Upper lobe of right lung (tissue), 1 donor: ENCODE measurements around the gene ZNF689. TPM values are rescaled to one million over a fixed set of nuclear protein-coding genes. Genes with fewer than 3 reads are reported as not detected.
A peak's percentile ranks its signal among the peaks of the same experiment; 100 is the strongest.
"Not testable (repeated sequence)": the region's sequence is repeated elsewhere in the genome, so short reads cannot be mapped to it uniquely, and the experiment has no call there.

Experiments used
- ATAC-seq: fragments of 200-7000 bp; cut with Tn5 transposase; one replicate; pipeline ENCODE4 v1.9.1; 2020; ENCODE audit warnings: mild to moderate bottlenecking, moderate library complexity
- DNase-seq: peaks from one replicate; pipeline ENCODE4 v3.0.0-alpha.2; 2020
- H3K27ac ChIP-seq: fragments of 200-600 bp; one replicate; pipeline ENCODE4 v1.8.0; 2022
- H3K27me3 ChIP-seq: fragments of 200-600 bp; one replicate; pipeline ENCODE4 v1.8.0; 2022; ENCODE audit warnings: mild to moderate bottlenecking
- H3K36me3 ChIP-seq: fragments of 200-600 bp; one replicate; pipeline ENCODE4 v1.8.0; 2022
- H3K4me1 ChIP-seq: fragments of 200-600 bp; one replicate; pipeline ENCODE4 v1.8.0; 2022
- H3K4me3 ChIP-seq: fragments of 200-600 bp; one replicate; pipeline ENCODE4 v1.8.0; 2022; ENCODE audit warnings: mild to moderate bottlenecking
- H3K9me3 ChIP-seq: fragments of 200-600 bp; one replicate; pipeline ENCODE4 v1.8.0; 2022
- CTCF ChIP-seq: fragments of 200-600 bp; IDR thresholded peaks from one replicate; pipeline ENCODE4 v1.8.0; 2022; ENCODE audit warnings: antibody characterized with exemption
- intact Hi-C: fragments of 100-400 bp; cut with DNase I; formaldehyde crosslinking; loops from one replicate; pipeline ENCODE4 v1.11.0; 2022
- total RNA-seq: library from RNA; stranded (reverse); fragmentation: NEBNext Ultra II Directional; extraction: Animal tissue kit (Norgen Biotek cat#: 25700); gene quantifications from one replicate; pipeline ENCODE4 v1.2.1, GENCODE V29; 2021
- donor health status: DM: no; HTN: yes; CAD: no; lungs with severe emphysema.

The ZNF689 gene
- total RNA-seq, 1 donor from 2014 or later, result 7.2 TPM

DNA sequence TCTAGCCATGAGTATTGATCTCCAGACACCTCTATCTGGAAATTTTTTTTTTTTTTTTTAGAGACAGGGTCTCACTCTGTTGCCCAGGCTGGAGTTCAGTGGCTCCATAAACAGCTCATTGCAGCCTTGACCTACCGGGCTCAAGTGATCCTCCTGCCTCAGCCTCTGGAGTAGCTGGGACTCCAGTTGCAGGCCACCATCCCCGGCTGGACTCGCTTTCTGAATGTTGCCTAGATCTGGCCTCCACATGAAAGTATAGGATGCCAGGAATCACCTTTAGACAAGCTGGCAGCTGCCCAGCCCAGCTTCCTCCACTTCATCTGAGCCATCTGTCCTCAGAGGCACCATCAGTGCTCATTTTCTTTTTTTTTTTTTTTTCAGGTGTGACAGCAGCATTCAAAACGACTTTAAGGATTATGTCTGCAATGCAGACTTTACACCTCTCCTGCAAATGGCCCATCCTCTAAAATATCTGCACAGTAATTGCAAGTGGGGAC is 34.2 kb upstream of the ZNF689 start:
- Histone ChIP-seq H3K4me1 (no peaks in the 10 kb centered on the region), H3K36me3 (no peaks in the 10 kb centered on the region), H3K27ac (no peak overlapping the region), H3K9me3 (no peaks in the 10 kb centered on the region), H3K27me3 (no peaks in the 10 kb centered on the region), H3K4me3 (no peak overlapping the region)
- intact Hi-C loops, result no loop called here
- ATAC-seq (no peak), DNase-seq (no peak)
- no peak for TF ChIP-seq CTCF

GRCh38 chr16:30641378-30641982 is 31.3 kb upstream of the ZNF689 start:
- Histone ChIP-seq H3K4me1 (no peaks in the 10 kb centered on the region), H3K9me3 (no peaks in the 10 kb centered on the region), H3K4me3 (no peak overlapping the region), H3K27ac (no peak overlapping the region), H3K27me3 (no peaks in the 10 kb centered on the region), H3K36me3 (no peaks in the 10 kb centered on the region)
- intact Hi-C loops, result no loop called here
- DNase-seq (no peak), ATAC-seq (no peak)
- TF ChIP-seq CTCF, result no peak

- intact Hi-C loops, result no loop called here
- DNase-seq (no peak), ATAC-seq (no peak)
Observed at GRCh38 chr16:30637944-30638343, 27.8 kb upstream of the ZNF689 start.

GRCh38 chr16:30637139-30637538 is 26.9 kb upstream of the ZNF689 start:
- DNase-seq, H3K4me3 ChIP-seq, ATAC-seq, H3K27ac ChIP-seq, H3K27me3 ChIP-seq, intact Hi-C loops, H3K9me3 ChIP-seq, H3K36me3 ChIP-seq: not testable (repeated sequence)
- peaks cover 12% of the 10 kb centered on the region for H3K4me1 ChIP-seq

More at GRCh38 chr16:30637944-30638343, 27.8 kb upstream of the ZNF689 start:
- peak; percentile 31 for TF ChIP-seq CTCF
- Histone ChIP-seq H3K36me3 (no peaks in the 10 kb centered on the region), H3K4me1 (peaks cover 12% of the 10 kb centered on the region), H3K9me3 (no peaks in the 10 kb centered on the region), H3K27ac (no peak overlapping the region), H3K27me3 (no peaks in the 10 kb centered on the region), H3K4me3 (no peak overlapping the region)

DNA sequence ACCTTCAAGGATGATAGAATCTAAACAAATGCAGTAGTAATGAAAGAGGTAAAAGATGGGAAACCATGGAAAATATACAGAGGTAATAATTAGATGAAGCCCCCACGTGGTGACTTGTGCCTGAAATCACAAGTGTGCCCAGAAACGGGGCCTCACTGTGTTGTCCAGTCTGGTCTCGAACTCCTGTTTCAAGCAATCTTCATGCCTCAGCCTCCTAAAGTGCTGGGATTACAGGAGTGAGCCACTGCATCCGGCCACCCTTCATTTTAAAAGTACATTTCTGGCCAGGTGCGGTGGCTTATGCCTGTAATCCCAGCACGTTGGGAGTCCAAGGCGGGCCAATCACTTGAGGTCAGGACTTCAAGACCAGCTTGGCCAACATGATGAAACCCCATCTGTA is 26.4 kb upstream of the ZNF689 start:
- H3K27ac ChIP-seq, result no peak overlapping the region
- no peaks in the 10 kb centered on the region for H3K27me3 ChIP-seq
- no peak overlapping the region for H3K4me3 ChIP-seq
- no peak for DNase-seq
- peaks cover 12% of the 10 kb centered on the region for H3K4me1 ChIP-seq
- intact Hi-C loops, result no loop called here
- ATAC-seq, result no peak
- H3K9me3 ChIP-seq, result no peaks in the 10 kb centered on the region
- no peak for TF ChIP-seq CTCF
- H3K36me3 ChIP-seq, result no peaks in the 10 kb centered on the region

DNA sequence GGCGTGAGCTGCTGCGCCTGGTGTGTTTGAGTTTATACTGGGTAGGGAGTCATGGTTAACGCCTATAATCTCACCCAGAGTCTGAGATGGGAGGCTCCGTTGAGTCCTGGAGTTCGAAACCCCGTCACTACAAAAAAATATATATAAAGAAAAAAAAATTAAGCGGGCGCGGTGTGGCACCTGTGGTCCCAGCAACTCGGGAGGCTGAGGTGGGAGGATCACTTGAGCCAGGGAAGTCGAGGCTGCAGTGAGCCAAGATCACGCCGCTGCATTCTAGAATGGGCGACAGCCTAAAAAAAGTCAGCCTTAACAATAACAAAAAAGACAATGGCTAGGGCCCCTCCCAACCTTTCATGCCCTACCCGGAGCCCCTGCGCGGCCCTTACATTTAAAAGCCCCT is 23.3 kb upstream of the ZNF689 start:
- no peak for TF ChIP-seq CTCF
- H3K36me3 ChIP-seq, result no peaks in the 10 kb centered on the region
- no peaks in the 10 kb centered on the region for H3K27me3 ChIP-seq
- H3K27ac ChIP-seq, result peak overlapping the region; percentile 92
- H3K9me3 ChIP-seq, result no peaks in the 10 kb centered on the region
- H3K4me3 ChIP-seq, result peak overlapping the region; percentile 77
- intact Hi-C loops, result no loop called here
- DNase-seq (no peak), ATAC-seq (no peak)
- peaks cover 14% of the 10 kb centered on the region for H3K4me1 ChIP-seq

DNA sequence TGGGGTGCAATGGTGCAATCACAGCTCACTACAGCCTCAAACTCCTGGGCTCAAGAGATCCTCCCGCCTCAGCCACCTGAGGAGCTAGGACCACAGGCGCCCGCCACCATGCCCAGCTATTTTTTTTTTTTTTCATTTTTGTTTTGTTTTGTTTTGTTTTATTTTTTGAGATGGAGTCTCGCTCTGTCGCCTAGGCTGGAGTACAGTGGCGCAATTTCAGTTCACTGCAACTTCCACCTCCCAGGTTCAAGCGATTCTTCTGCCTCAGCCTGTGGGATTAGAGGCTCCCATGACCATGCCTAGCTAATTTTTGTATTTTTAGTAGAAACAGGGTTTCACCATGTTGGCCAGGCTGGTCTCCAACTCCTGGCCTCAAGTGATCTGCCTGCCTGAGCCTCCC is 22.3 kb upstream of the ZNF689 start:
- H3K4me1 ChIP-seq, result peaks cover 15% of the 10 kb centered on the region
- ATAC-seq, H3K4me3 ChIP-seq, H3K9me3 ChIP-seq, intact Hi-C loops, H3K27ac ChIP-seq, H3K27me3 ChIP-seq, DNase-seq, H3K36me3 ChIP-seq: not testable (repeated sequence)
